DND-41 (cell line): Measurements from ENCODE around the gene PC.

Experiments
- CTCF ChIP-seq: IDR thresholded peaks from 2 replicates; pipeline ENCODE4 v1.5.1; 2012; ENCODE audit warnings: borderline replicate concordance, low read length, moderate library complexity, mild to moderate bottlenecking; ENCODE audit not compliant: poor library complexity, severe bottlenecking; ENCODE audit errors: extremely low read depth
- EZH2 ChIP-seq: IDR thresholded peaks from 3 replicates; pipeline ENCODE4 v1.6.1; 2012; ENCODE audit warnings: borderline replicate concordance, low read depth, mild to moderate bottlenecking, moderate library complexity, low read length, inconsistent platforms; ENCODE audit not compliant: severe bottlenecking

- TF ChIP-seq CTCF = no peak
- TF ChIP-seq EZH2 = no peak
Observed at GRCh38 chr11:66860449-66860831, 97.7 kb downstream of the PC start.
